B cell (primary cell): ENCODE measurements around the gene MYO1G. TPM values are rescaled to one million over a fixed set of nuclear protein-coding genes. Genes with fewer than 3 reads are reported as not detected.

Source experiments
- ATAC-seq: fragments of 200-7000 bp; cut with Tn5 transposase; one replicate; pipeline ENCODE4 v1.10.0; 2021; ENCODE audit warnings: low read depth, mild to moderate bottlenecking, moderate number of reproducible peaks, moderate library complexity
- CTCF ChIA-PET: fragments of 350-600 bp; sonication (Branson Sonifier 250); formaldehyde crosslinking; loops from one replicate; lab custom pipeline; 2021; ENCODE audit warnings: antibody characterized with exemption, inconsistent platforms; lab: Charles Lee
- POLR2A ChIA-PET: fragments of 350-600 bp; sonication (Branson Sonifier 250); formaldehyde crosslinking; loops from one replicate; lab custom pipeline; 2021; ENCODE audit warnings: antibody characterized with exemption; lab: Charles Lee
- DNase-seq: peaks from one replicate; pipeline ENCODE4 v3.0.0; 2013
- H2AFZ ChIP-seq: 2 replicates; pipeline ENCODE4 v1.6.1; 2012; ENCODE audit warnings: mild to moderate bottlenecking, low read depth, low read length; ENCODE audit not compliant: insufficient read depth, poor library complexity, severe bottlenecking
- H3K27ac ChIP-seq, 2 donors: 1 replicate in 1 of 2; 2 replicates in 1 of 2; pipeline ENCODE4 v1.5.1; 2012 to 2013; ENCODE audit warnings: low read length in 2 of 2, mild to moderate bottlenecking in 2 of 2, moderate library complexity in 1 of 2
- H3K27me3 ChIP-seq, 4 experiments: fragments of 200-600 bp in 1 of 4; sonication (generic) in 1 of 4; replicated peaks in 1 of 4; 1 replicate in 2 of 4; 2 replicates in 2 of 4; pipeline versions ENCODE4 v1.6.1 to v1.7.0; 2013 to 2016; ENCODE audit warnings: low read length in 3 of 4, mild to moderate bottlenecking in 2 of 4, mixed read lengths in 1 of 4, moderate library complexity in 1 of 4; ENCODE audit not compliant: insufficient read depth in 4 of 4, control insufficient read depth in 3 of 4; ENCODE audit errors: control extremely low read depth in 1 of 4
- H3K36me3 ChIP-seq, 2 experiments: replicated peaks in 1 of 2; 1 replicate in 1 of 2; 2 replicates in 1 of 2; pipeline versions ENCODE4 v1.6.1 to v1.7.1; 2013; ENCODE audit warnings: low read length in 1 of 2; ENCODE audit not compliant: insufficient read depth in 2 of 2, control insufficient read depth in 1 of 2; ENCODE audit errors: control extremely low read depth in 1 of 2, extremely low read depth in 1 of 2
- H3K4me1 ChIP-seq, 2 donors: fragments of 200-600 bp in 1 of 2; sonication (generic) in 1 of 2; 1 replicate in 1 of 2; 2 replicates in 1 of 2; pipeline versions ENCODE4 v1.5.1 to v1.6.1; 2013 to 2017; ENCODE audit warnings: low read length in 2 of 2; ENCODE audit not compliant: control insufficient read depth in 2 of 2, insufficient read depth in 2 of 2
- H3K4me2 ChIP-seq: replicated peaks from 2 replicates; pipeline ENCODE3; 2012; ENCODE audit warnings: mild to moderate bottlenecking, low read depth, low read length; ENCODE audit not compliant: poor library complexity, severe bottlenecking
- H3K4me3 ChIP-seq, 5 experiments: fragments of 200-600 bp in 1 of 5; sonication (generic) in 1 of 5; 1 replicate in 3 of 5; 2 replicates in 2 of 5; pipeline versions ENCODE4 v1.5.1 to v1.7.0; 2011 to 2016; ENCODE audit warnings: low read length in 4 of 5, mild to moderate bottlenecking in 4 of 5, low read depth in 2 of 5, control low read depth in 1 of 5, moderate library complexity in 1 of 5; ENCODE audit not compliant: insufficient read depth in 1 of 5; ENCODE audit errors: control extremely low read depth in 1 of 5, extremely low read depth in 1 of 5
- H3K79me2 ChIP-seq: fragments of 200-600 bp; sonication (generic); one replicate; pipeline ENCODE4 v1.6.0; 2016; ENCODE audit warnings: low read length; ENCODE audit not compliant: control insufficient read depth, insufficient read depth
- H3K9ac ChIP-seq: fragments of 200-600 bp; sonication (generic); 2 replicates; pipeline ENCODE4 v1.6.1; 2017; ENCODE audit warnings: mild to moderate bottlenecking, low read length, moderate library complexity
- H3K9me3 ChIP-seq, 3 donors: one replicate each; pipeline versions ENCODE4 v1.6.1 to v1.7.1; 2013; ENCODE audit warnings: low read length in 2 of 3; ENCODE audit not compliant: control insufficient read depth in 2 of 3, insufficient read depth in 1 of 3; ENCODE audit errors: control extremely low read depth in 1 of 3
- H4K20me1 ChIP-seq: 2 replicates; pipeline ENCODE4 v1.6.0; 2012; ENCODE audit warnings: mild to moderate bottlenecking, low read length; ENCODE audit not compliant: insufficient read depth, control insufficient read depth, poor library complexity, severe bottlenecking
- H3K27ac Mint-ChIP-seq: one replicate; pipeline ENCODE4 v1.8.0; 2021; ENCODE audit warnings: mixed read lengths
- H3K27me3 Mint-ChIP-seq: one replicate; pipeline ENCODE4 v1.8.0; 2021; ENCODE audit warnings: mixed read lengths
- H3K4me1 Mint-ChIP-seq: one replicate; pipeline ENCODE4 v1.8.0; 2021; ENCODE audit warnings: mixed read lengths
- H3K4me3 Mint-ChIP-seq: one replicate; pipeline ENCODE4 v1.8.0; 2021; ENCODE audit warnings: mixed read lengths
- H3K9me3 Mint-ChIP-seq: one replicate; pipeline ENCODE4 v1.8.0; 2022; ENCODE audit warnings: mixed read lengths; ENCODE audit not compliant: insufficient read depth
- CTCF ChIP-seq: fragments of 200-600 bp; IDR thresholded peaks from one replicate; pipeline ENCODE4 v1.8.0; 2022; ENCODE audit warnings: antibody characterized with exemption, mild to moderate bottlenecking
- EZH2 ChIP-seq: IDR thresholded peaks from 2 replicates; pipeline ENCODE4 v1.6.1; 2012; ENCODE audit warnings: borderline replicate concordance, low read depth, mild to moderate bottlenecking, moderate library complexity, low read length; ENCODE audit not compliant: insufficient read depth, poor library complexity, severe bottlenecking
- WGBS: methylation state at CpG from one replicate; pipeline ENCODE4 v1.1.5; 2013; ENCODE audit warnings: missing lambda C conversion rate; ENCODE audit not compliant: insufficient coverage; 5-methylcytosine and 5-hydroxymethylcytosine counted together
- intact Hi-C: fragments of 100-400 bp; cut with micrococcal nuclease; formaldehyde crosslinking; loops from one replicate; pipeline ENCODE4 v1.10.0; 2022
- polyA plus RNA-seq: library from polyadenylated mRNA; depleted of rRNA; stranded (reverse); fragments of >200 nt; gene quantifications from 2 replicates; pipeline ENCODE4 v1.2.3, GENCODE V29; 2012
- total RNA-seq, 2 donors: library from RNA; stranded (reverse); fragments of 120-200 nt in 1 of 2; gene quantifications; 1 replicate in 1 of 2; 2 replicates in 1 of 2; pipeline versions ENCODE4 v1.2.3 to v1.2.4, GENCODE V29; 2013 to 2022

MYO1G gene
- total and polyA plus RNA-seq, 2 donors (not counting 1 experiment from before 2014, with no cell fraction given): 104 to 239 TPM

GRCh38 chr7:44966731-44967538 lies 11.9 kb downstream of the MYO1G start:
- Histone ChIP-seq H3K9me3 (peaks cover 0 to 6% (median 0%) of the 10 kb centered on the region in 3 donors), H3K4me1 (peaks cover 5 to 8% of the 10 kb centered on the region in 2 donors), H3K27ac (peak overlapping the region in 1 of 2 donors; percentile 63), H3K79me2 (peaks cover 6% of the 10 kb centered on the region), H4K20me1 (peaks cover 59% of the 10 kb centered on the region), H2AFZ (no peak overlapping the region), H3K36me3 (peaks cover 0 to 72% of the 10 kb centered on the region in 2 experiments), H3K9ac (no peak overlapping the region), H3K27me3 (no peaks in the 10 kb centered on the region), H3K4me2 (no peak overlapping the region), H3K4me3 (no peak overlapping the region)
- Mint-ChIP-seq H3K4me3 (no peak overlapping the region), H3K27ac (peak overlapping the region; percentile 59), H3K9me3 (no peaks in the 10 kb centered on the region), H3K4me1 (peaks cover 10% of the 10 kb centered on the region), H3K27me3 (no peaks in the 10 kb centered on the region)
- peak; percentile 7 for DNase-seq
- intact Hi-C loops: no loop called here
- ChIA-PET CTCF (no interaction called here), POLR2A (no interaction called here)
- no peak for ATAC-seq
- WGBS: 92% methylated on average over 7 of the region's 9 CpGs
- TF ChIP-seq EZH2 (no peak), CTCF (no peak)
